ENCODE measurements around the gene LRP1B.

- TF ChIP-seq EZH2 (IDR thresholded peaks at IDR 0.05; ENCODE audit: insufficient read depth, poor library complexity, severe bottlenecking) (no peak), EZH2phosphoT487 (IDR thresholded peaks at IDR 0.05; ENCODE audit: insufficient read depth, low read depth) (no peak)
Measured at GRCh38 chr2:140344838-140345237, 1786.0 kb downstream of the LRP1B start.
